ENCODE measurements around the gene OOSP4A. TPM values are rescaled to one million over a fixed set of nuclear protein-coding genes. Genes with fewer than 3 reads are reported as not detected.

OOSP4A gene
- polyA plus RNA-seq, 1 of the 3 experiments (the other 2 are of a cell fraction) = not detected

GRCh38 chr11:60003729-60004128 lies 39.9 kb downstream of the OOSP4A start:
- Histone ChIP-seq H3K36me3 (replicated peaks in 1 of 2; ENCODE audit: control insufficient read depth in 1 of 2, insufficient read depth in 2 of 2, low read length in 1 of 2) (no peaks in the 10 kb centered on the region), H3K4me1 (ENCODE audit: control insufficient read depth in 1 of 2, insufficient read depth in 2 of 2, low read depth in 1 of 2, low read length in 1 of 2) (no peaks in the 10 kb centered on the region), H4K20me1 (ENCODE audit: insufficient read depth) (no peaks in the 10 kb centered on the region), H3K79me2 (ENCODE audit: insufficient read depth) (no peaks in the 10 kb centered on the region), H2AFZ (ENCODE audit: low read depth) (no peak overlapping the region), H3K9me2 (no peaks in the 10 kb centered on the region), H3K27ac (ENCODE audit: low read depth in 2 of 2, low read length in 1 of 2) (no peak overlapping the region), H3K27me3 (ENCODE audit: insufficient read depth) (no peaks in the 10 kb centered on the region), H3K9ac (no peak overlapping the region), H3F3A (replicated peaks; ENCODE audit: insufficient read depth) (no peaks in the 10 kb centered on the region), H3K4me3 (ENCODE audit: low read depth in 2 of 2, low read length in 1 of 2) (no peak overlapping the region), H3K4me2 (no peak overlapping the region), H3K9me3 (no peaks in the 10 kb centered on the region)
- DNase-seq = no peak
- WGBS (ENCODE audit: low lambda C conversion rate) = 27% methylated on average over 2 of the region's 2 CpGs
- CTCF ChIA-PET = interaction anchor here (0.6 kb wide), 1 partner anchor 138 kb away, joined by 3 read pairs; no protein-coding TSS in a partner anchor
- POLR2A ChIA-PET = no interaction called here
- TF ChIP-seq, protein P1, sequence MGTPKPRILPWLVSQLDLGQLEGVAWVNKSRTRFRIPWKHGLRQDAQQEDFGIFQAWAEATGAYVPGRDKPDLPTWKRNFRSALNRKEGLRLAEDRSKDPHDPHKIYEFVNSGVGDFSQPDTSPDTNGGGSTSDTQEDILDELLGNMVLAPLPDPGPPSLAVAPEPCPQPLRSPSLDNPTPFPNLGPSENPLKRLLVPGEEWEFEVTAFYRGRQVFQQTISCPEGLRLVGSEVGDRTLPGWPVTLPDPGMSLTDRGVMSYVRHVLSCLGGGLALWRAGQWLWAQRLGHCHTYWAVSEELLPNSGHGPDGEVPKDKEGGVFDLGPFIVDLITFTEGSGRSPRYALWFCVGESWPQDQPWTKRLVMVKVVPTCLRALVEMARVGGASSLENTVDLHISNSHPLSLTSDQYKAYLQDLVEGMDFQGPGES (IDR thresholded peaks at IDR 0.05; ENCODE audit: low read depth, low read length) = no peak
- TF ChIP-seq, protein P2, sequence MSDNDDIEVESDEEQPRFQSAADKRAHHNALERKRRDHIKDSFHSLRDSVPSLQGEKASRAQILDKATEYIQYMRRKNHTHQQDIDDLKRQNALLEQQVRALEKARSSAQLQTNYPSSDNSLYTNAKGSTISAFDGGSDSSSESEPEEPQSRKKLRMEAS (IDR thresholded peaks at IDR 0.05; ENCODE audit: low read depth) = no peak
- no peak for TF ChIP-seq CHD2 (IDR thresholded peaks at IDR 0.05; ENCODE audit: low read length, partially characterized antibody)
- TF ChIP-seq, protein P3, sequence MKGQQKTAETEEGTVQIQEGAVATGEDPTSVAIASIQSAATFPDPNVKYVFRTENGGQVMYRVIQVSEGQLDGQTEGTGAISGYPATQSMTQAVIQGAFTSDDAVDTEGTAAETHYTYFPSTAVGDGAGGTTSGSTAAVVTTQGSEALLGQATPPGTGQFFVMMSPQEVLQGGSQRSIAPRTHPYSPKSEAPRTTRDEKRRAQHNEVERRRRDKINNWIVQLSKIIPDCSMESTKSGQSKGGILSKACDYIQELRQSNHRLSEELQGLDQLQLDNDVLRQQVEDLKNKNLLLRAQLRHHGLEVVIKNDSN (IDR thresholded peaks at IDR 0.05; ENCODE audit: borderline replicate concordance, low read depth) = no peak
- no peak for TF ChIP-seq SMC3 (IDR thresholded peaks at IDR 0.05; ENCODE audit: low read depth, low read length)
- no peak for TF ChIP-seq GABPA (IDR thresholded peaks at IDR 0.05; ENCODE audit: low read depth)
- TF ChIP-seq SIN3A (IDR thresholded peaks at IDR 0.05; ENCODE audit: borderline replicate concordance, low read depth, low read length) = no peak
- TF ChIP-seq POLR2AphosphoS5 (IDR thresholded peaks at IDR 0.05; ENCODE audit: low read depth, low read length) = no peak
- TF ChIP-seq FOSL2 (IDR thresholded peaks at IDR 0.05; ENCODE audit: borderline replicate concordance, low read depth) = no peak
- TF ChIP-seq FOXJ3 (CRISPR knock-in tag; IDR thresholded peaks at IDR 0.05) = no peak
- TF ChIP-seq MXI1 (IDR thresholded peaks at IDR 0.05; ENCODE audit: low read depth, low read length) = no peak
- TF ChIP-seq RAD21 (IDR thresholded peaks at IDR 0.05; ENCODE audit: low read length) = no peak
- no peak for TF ChIP-seq REST (IDR thresholded peaks at IDR 0.05; ENCODE audit: low read depth, low read length)
- TF ChIP-seq TAF1 (IDR thresholded peaks at IDR 0.05; ENCODE audit: borderline replicate concordance, low read depth, low read length) = no peak

All from SK-N-SH (cell line).